Chondrocyte (in vitro differentiated cells): ENCODE measurements around the gene CPLX3. TPM values are rescaled to one million over a fixed set of nuclear protein-coding genes. Genes with fewer than 3 reads are reported as not detected.
"Not testable (repeated sequence)": the region's sequence is repeated elsewhere in the genome, so short reads cannot be mapped to it uniquely, and the experiment has no call there.

Source experiments
- DNase-seq: peaks from one replicate; pipeline ENCODE4 v3.0.0; 2021; ENCODE audit warnings: mixed read lengths, low spot score
- H3K27ac Mint-ChIP-seq: one replicate; pipeline ENCODE4 v1.8.0; 2021; ENCODE audit warnings: mild to moderate bottlenecking, moderate library complexity, mixed read lengths; ENCODE audit not compliant: unreplicated experiment
- H3K27me3 Mint-ChIP-seq: 2 replicates; pipeline ENCODE4 v1.8.0; 2021; ENCODE audit warnings: low read depth, mixed read lengths
- H3K36me3 Mint-ChIP-seq: 2 replicates; pipeline ENCODE4 v1.8.0; 2021; ENCODE audit warnings: low read depth, mixed read lengths
- H3K4me1 Mint-ChIP-seq: 2 replicates; pipeline ENCODE4 v1.8.0; 2021; ENCODE audit warnings: low read depth, mild to moderate bottlenecking, mixed read lengths
- H3K4me3 Mint-ChIP-seq: one replicate; pipeline ENCODE4 v1.8.0; 2021; ENCODE audit warnings: mild to moderate bottlenecking, moderate library complexity, mixed read lengths; ENCODE audit not compliant: unreplicated experiment
- H3K9me3 Mint-ChIP-seq: 2 replicates; pipeline ENCODE4 v1.8.0; 2021; ENCODE audit warnings: low read depth, mixed read lengths
- CTCF ChIP-seq: fragments of 200-600 bp; sonication (generic); IDR thresholded peaks from 2 replicates; pipeline ENCODE4 v1.5.0; 2021; ENCODE audit warnings: antibody characterized with exemption, mild to moderate bottlenecking, moderate library complexity
- total RNA-seq: library from RNA; stranded (reverse); gene quantifications from 3 replicates; pipeline ENCODE4 v1.2.1, GENCODE V29; 2021

The CPLX3 gene
- total RNA-seq, 1 donor from 2014 or later: not detected

- H3K36me3 Mint-ChIP-seq: peaks cover 1% of the 10 kb centered on the region
- peak overlapping the region; percentile 87 for H3K4me3 Mint-ChIP-seq
- peak overlapping the region; percentile 70 for H3K27ac Mint-ChIP-seq
- H3K9me3 Mint-ChIP-seq: no peaks in the 10 kb centered on the region
- H3K27me3 Mint-ChIP-seq: no peaks in the 10 kb centered on the region
- peaks cover 57% of the 10 kb centered on the region for H3K4me1 Mint-ChIP-seq
- no peak for TF ChIP-seq CTCF
- DNase-seq: no peak
These were observed 42.6 kb upstream of the CPLX3 start for GRCh38 chr15:74783808-74784175.

GRCh38 chr15:74784426-74785193 lies 41.8 kb upstream of the CPLX3 start:
- H3K27me3 Mint-ChIP-seq: no peaks in the 10 kb centered on the region
- DNase-seq: no peak
- no peak for TF ChIP-seq CTCF
- H3K4me3 Mint-ChIP-seq: no peak overlapping the region
- peaks cover 63% of the 10 kb centered on the region for H3K4me1 Mint-ChIP-seq
- peak overlapping the region; percentile 36 for H3K27ac Mint-ChIP-seq
- peaks cover 1% of the 10 kb centered on the region for H3K36me3 Mint-ChIP-seq
- no peaks in the 10 kb centered on the region for H3K9me3 Mint-ChIP-seq

GRCh38 chr15:74785194-74786032 lies 41.0 kb upstream of the CPLX3 start:
- Mint-ChIP-seq H3K27me3 (no peaks in the 10 kb centered on the region), H3K4me3 (no peak overlapping the region), H3K4me1 (peaks cover 71% of the 10 kb centered on the region), H3K9me3 (no peaks in the 10 kb centered on the region), H3K27ac (no peak overlapping the region), H3K36me3 (peaks cover 1% of the 10 kb centered on the region)
- no peak for TF ChIP-seq CTCF
- DNase-seq: no peak

GRCh38 chr15:74786081-74786480 lies 40.3 kb upstream of the CPLX3 start:
- H3K9me3 Mint-ChIP-seq, DNase-seq, H3K36me3 Mint-ChIP-seq, H3K27ac Mint-ChIP-seq, H3K4me3 Mint-ChIP-seq, H3K27me3 Mint-ChIP-seq: not testable (repeated sequence)
- peaks cover 73% of the 10 kb centered on the region for H3K4me1 Mint-ChIP-seq

GRCh38 chr15:74786551-74787165 lies 39.8 kb upstream of the CPLX3 start:
- no peak for DNase-seq
- peaks cover 73% of the 10 kb centered on the region for H3K4me1 Mint-ChIP-seq

More at GRCh38 chr15:74786551-74787165, 39.8 kb upstream of the CPLX3 start:
- Mint-ChIP-seq H3K9me3 (no peaks in the 10 kb centered on the region), H3K4me3 (no peak overlapping the region), H3K36me3 (peaks cover 1% of the 10 kb centered on the region), H3K27ac (no peak overlapping the region), H3K27me3 (no peaks in the 10 kb centered on the region)
- no peak for TF ChIP-seq CTCF
